ENCODE data around the gene TCF4. TPM values are rescaled to one million over a fixed set of nuclear protein-coding genes. Genes with fewer than 3 reads are reported as not detected.
"Not testable (repeated sequence)": the region's sequence is repeated elsewhere in the genome, so short reads cannot be mapped to it uniquely, and the experiment has no call there.

The TCF4 gene
- total RNA-seq, 2 experiments from 2014 or later: 0.75 to 1.4 TPM

DNA sequence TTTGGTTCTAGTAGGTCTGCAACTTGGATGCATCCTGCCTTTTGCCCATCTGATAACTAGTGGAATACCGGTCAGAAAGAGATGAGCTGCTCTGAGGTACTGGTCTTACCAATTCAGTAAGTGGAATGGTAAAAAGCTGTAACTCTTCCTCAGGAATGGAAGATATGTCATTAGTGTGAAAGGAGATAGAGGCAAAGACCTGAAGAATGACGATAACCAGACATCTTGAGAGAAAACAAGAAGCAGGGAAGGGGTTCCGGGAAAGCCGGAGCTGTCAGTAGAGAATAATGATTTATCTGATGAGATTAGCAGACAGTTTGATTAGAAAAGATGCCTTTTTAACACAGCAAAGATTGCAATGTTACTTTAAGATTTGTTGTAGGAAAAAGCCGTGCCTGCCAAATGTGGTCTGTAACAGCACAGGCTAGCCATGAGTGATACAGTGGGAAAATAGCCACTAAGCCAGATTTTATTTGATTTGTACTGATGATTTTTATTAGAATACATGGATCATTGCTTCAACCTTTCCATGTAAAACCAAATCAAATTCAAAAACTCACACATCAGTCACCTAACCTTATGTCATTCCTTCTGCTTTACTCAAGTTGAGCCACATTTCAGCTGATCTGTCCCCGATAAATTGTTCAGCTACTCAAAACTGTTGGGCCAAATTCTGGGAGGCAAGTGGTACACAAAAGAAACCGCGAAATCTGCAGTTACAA lies 110.0 kb downstream of the TCF4 start:
- ATAC-seq (ENCODE audit: low read depth) (peak; percentile 41), DNase-seq (no peak)
- peaks cover 5% of the 10 kb centered on the region for H3K27me3 Mint-ChIP-seq
- peak overlapping the region; percentile 93 for H3K4me3 Mint-ChIP-seq
- peaks cover 2% of the 10 kb centered on the region for H3K36me3 Mint-ChIP-seq
- peaks cover 1% of the 10 kb centered on the region for H3K9me3 Mint-ChIP-seq
- POLR2A ChIA-PET: interaction anchor here (0.8 kb wide), 1 partner anchor 11 kb away, joined by 3 read pairs; no protein-coding TSS in a partner anchor
- peak overlapping the region; percentile 91 for H3K27ac Mint-ChIP-seq
- H3K4me1 Mint-ChIP-seq: peaks cover 11% of the 10 kb centered on the region

DNA sequence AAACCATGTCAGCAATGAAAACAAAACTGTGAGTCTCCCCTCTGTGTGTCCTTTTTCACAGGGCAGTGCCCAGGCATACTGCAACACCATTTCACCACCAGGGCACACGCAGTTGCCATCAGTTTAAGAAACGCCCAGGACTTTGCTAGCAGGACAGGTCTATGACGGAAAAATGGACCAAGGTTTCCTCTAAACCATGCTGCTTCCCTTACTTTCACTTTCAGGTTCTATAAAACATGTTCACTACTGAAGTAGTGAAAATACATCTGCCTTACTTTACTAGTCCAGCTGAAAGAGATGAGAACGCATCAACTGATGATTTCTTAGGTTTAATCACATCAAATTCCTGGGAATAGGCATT lies 110.5 kb downstream of the TCF4 start:
- DNase-seq (peak; percentile 39), ATAC-seq (ENCODE audit: low read depth) (peak; percentile 96)
- POLR2A ChIA-PET: no interaction called here
- peaks cover 11% of the 10 kb centered on the region for H3K4me1 Mint-ChIP-seq
- H3K36me3 Mint-ChIP-seq: peaks cover 2% of the 10 kb centered on the region
- H3K27me3 Mint-ChIP-seq: peaks cover 5% of the 10 kb centered on the region
- H3K9me3 Mint-ChIP-seq: no peaks in the 10 kb centered on the region
- H3K27ac Mint-ChIP-seq: peak overlapping the region; percentile 91
- H3K4me3 Mint-ChIP-seq: peak overlapping the region; percentile 93

DNA sequence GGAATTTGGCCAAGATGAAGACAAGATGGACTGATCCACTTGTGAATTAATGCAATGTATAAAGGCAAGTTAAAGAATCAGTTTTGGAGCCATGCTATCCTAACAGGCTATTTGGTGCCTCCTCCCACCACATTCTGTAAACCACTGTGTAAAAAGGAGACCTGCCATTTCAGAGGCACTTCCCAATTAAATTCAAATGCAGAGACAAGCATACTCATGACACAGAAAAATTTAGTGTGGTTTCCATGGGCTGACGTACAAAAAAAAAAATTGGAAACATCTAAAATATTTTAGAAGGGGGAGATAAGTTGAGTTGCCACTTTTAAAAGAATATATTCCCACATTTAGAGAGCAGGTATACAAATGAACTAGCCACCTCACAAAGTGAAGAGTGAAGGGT lies 112.1 kb downstream of the TCF4 start:
- Mint-ChIP-seq H3K9me3 (no peaks in the 10 kb centered on the region), H3K27me3 (peaks cover 5% of the 10 kb centered on the region), H3K27ac (no peak overlapping the region), H3K4me1 (peaks cover 11% of the 10 kb centered on the region), H3K36me3 (peaks cover 2% of the 10 kb centered on the region), H3K4me3 (no peak overlapping the region)
- POLR2A ChIA-PET: no interaction called here
- DNase-seq (no peak), ATAC-seq (ENCODE audit: low read depth) (no peak)

GRCh38 chr18:55475467-55475866 lies 112.5 kb downstream of the TCF4 start:
- no peaks in the 10 kb centered on the region for H3K9me3 Mint-ChIP-seq
- peaks cover 2% of the 10 kb centered on the region for H3K36me3 Mint-ChIP-seq
- peaks cover 11% of the 10 kb centered on the region for H3K4me1 Mint-ChIP-seq
- no peak for DNase-seq
- no peak overlapping the region for H3K27ac Mint-ChIP-seq
- peaks cover 5% of the 10 kb centered on the region for H3K27me3 Mint-ChIP-seq
- POLR2A ChIA-PET: no interaction called here
- no peak for ATAC-seq (ENCODE audit: low read depth)
- no peak overlapping the region for H3K4me3 Mint-ChIP-seq

DNA sequence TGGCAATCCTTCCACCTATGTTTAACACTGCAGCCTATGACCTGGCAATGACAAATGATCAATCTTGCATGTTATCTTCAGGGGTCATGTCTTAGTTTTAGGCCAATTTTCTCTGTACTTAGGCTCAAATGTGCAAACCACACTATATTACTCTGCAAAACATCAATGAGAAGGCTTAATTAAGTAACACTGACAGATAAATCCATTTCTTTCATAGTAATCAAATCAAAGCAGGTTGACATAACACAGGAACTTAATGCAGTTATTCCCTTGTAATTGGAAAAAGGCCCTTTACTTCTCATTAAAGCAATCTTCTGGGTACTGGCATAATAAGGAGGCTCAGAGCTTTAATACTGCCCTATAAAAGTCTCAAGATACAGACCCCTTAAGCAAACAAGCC lies 114.4 kb downstream of the TCF4 start:
- Mint-ChIP-seq H3K27me3 (peaks cover 5% of the 10 kb centered on the region), H3K36me3 (peaks cover 2% of the 10 kb centered on the region), H3K27ac (no peak overlapping the region), H3K4me3 (no peak overlapping the region), H3K4me1 (peaks cover 11% of the 10 kb centered on the region), H3K9me3 (no peaks in the 10 kb centered on the region)
- POLR2A ChIA-PET: no interaction called here
- no peak for ATAC-seq (ENCODE audit: low read depth)
- DNase-seq: no peak

GRCh38 chr18:55473058-55473457 lies 114.9 kb downstream of the TCF4 start:
- POLR2A ChIA-PET: no interaction called here
- Mint-ChIP-seq H3K4me3 (no peak overlapping the region), H3K9me3 (no peaks in the 10 kb centered on the region), H3K4me1 (peaks cover 9% of the 10 kb centered on the region), H3K27me3 (peaks cover 5% of the 10 kb centered on the region), H3K27ac (no peak overlapping the region), H3K36me3 (peaks cover 2% of the 10 kb centered on the region)
- ATAC-seq (ENCODE audit: low read depth) (no peak), DNase-seq (no peak)

DNA sequence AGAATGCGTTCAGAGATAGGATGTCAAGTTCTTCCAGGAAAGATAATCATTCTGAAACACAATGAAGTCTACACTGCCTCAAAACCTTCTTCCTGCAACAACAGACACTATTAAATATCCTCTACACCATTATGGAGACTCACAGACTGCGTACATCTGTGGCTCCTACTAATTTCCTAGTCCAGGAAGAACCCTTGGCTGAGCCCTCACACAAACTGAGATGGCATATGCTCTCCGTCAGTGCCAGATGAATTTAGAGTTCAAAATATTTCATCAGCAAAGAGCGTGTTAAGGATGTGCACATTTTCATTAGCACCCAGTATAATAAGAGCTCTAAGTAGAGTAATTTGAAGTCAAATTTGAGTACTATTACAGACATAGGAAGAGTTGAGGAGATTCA lies 117.2 kb downstream of the TCF4 start:
- no peak overlapping the region for H3K27ac Mint-ChIP-seq
- ATAC-seq (ENCODE audit: low read depth) (no peak), DNase-seq (no peak)
- H3K27me3 Mint-ChIP-seq: peaks cover 5% of the 10 kb centered on the region
- no peaks in the 10 kb centered on the region for H3K36me3 Mint-ChIP-seq
- H3K4me1 Mint-ChIP-seq: no peaks in the 10 kb centered on the region
- no peak overlapping the region for H3K4me3 Mint-ChIP-seq
- H3K9me3 Mint-ChIP-seq: no peaks in the 10 kb centered on the region
- POLR2A ChIA-PET: no interaction called here

- DNase-seq; H3K4me3 Mint-ChIP-seq; POLR2A ChIA-PET; H3K4me1 Mint-ChIP-seq; H3K36me3 Mint-ChIP-seq; ATAC-seq (ENCODE audit: low read depth); H3K27me3 Mint-ChIP-seq; H3K9me3 Mint-ChIP-seq; H3K27ac Mint-ChIP-seq: not testable (repeated sequence)
These were observed 118.9 kb downstream of the TCF4 start for GRCh38 chr18:55469134-55469533.

DNA sequence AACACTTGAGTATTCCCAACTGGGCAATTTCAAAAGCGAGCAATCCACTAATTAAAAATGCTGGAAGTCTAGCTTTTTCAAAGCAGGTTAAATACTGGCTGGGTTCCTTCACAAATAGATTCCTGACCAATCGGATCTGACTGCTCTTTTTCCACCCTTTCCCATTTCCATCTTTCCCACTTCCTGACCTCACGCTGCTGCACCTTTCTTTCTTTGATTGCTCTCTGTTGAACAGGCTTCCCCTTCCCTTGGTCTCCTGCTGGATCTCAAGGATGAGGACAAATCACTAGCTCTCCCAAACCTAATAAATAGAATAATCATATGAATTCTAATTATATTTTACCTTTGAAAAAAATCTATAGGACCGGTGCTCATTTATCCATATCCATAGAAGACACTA lies 121.2 kb downstream of the TCF4 start:
- no peaks in the 10 kb centered on the region for H3K4me1 Mint-ChIP-seq
- no peaks in the 10 kb centered on the region for H3K36me3 Mint-ChIP-seq
- no peaks in the 10 kb centered on the region for H3K9me3 Mint-ChIP-seq
- ATAC-seq (ENCODE audit: low read depth) (no peak), DNase-seq (no peak)
- H3K4me3 Mint-ChIP-seq: no peak overlapping the region
- POLR2A ChIA-PET: no interaction called here
- no peak overlapping the region for H3K27ac Mint-ChIP-seq
- peaks cover 2% of the 10 kb centered on the region for H3K27me3 Mint-ChIP-seq

DNA sequence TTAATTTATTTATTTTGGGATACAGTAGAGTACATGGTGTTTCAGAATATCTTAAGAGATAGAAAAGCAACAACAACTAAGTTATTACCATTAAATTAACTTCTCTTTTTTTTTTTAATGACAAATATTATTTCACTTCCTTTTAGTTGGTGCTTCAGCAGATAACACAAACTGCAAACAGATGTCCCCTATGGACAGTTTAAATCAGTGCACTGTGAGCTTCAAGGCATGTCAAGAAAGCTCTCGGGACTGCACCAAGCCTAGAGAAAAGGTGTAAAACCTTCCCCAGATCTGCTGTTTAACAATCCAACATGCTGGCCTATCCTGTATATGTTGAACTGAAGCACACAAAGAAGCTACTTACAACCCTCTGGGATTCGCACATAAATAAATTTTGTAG lies 122.7 kb downstream of the TCF4 start:
- H3K36me3 Mint-ChIP-seq: no peaks in the 10 kb centered on the region
- ATAC-seq (ENCODE audit: low read depth) (no peak), DNase-seq (no peak)
- H3K9me3 Mint-ChIP-seq: no peaks in the 10 kb centered on the region
- no peaks in the 10 kb centered on the region for H3K4me1 Mint-ChIP-seq
- peaks cover 2% of the 10 kb centered on the region for H3K27me3 Mint-ChIP-seq
- no peak overlapping the region for H3K4me3 Mint-ChIP-seq
- H3K27ac Mint-ChIP-seq: no peak overlapping the region
- POLR2A ChIA-PET: no interaction called here

- no peak overlapping the region for H3K27ac Mint-ChIP-seq
- DNase-seq: no peak
- H3K36me3 Mint-ChIP-seq: no peaks in the 10 kb centered on the region
- H3K4me1 Mint-ChIP-seq: no peaks in the 10 kb centered on the region
- H3K27me3 Mint-ChIP-seq: peaks cover 2% of the 10 kb centered on the region
- H3K9me3 Mint-ChIP-seq: no peaks in the 10 kb centered on the region
- ATAC-seq (ENCODE audit: low read depth): no peak
- POLR2A ChIA-PET: no interaction called here
- no peak overlapping the region for H3K4me3 Mint-ChIP-seq
These were observed 123.4 kb downstream of the TCF4 start for GRCh38 chr18:55464581-55464980.

DNA sequence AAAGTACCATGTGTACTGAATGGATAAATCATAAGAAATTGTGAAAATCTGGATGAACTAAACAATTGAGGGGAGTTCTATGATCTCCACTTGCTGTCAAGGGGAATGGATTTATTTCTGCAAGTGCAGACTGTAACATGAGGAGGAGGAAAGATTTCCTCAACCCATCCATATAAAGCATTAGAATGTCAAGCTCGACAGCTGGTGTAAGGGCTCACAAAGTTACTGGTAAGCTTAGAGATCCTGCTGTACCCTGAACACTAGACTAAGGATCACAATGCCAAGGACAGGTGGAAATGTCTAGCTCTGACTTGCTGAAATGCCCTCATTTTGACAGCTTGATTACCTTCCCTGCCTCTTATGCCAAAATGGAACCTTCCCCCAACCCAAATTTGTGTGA lies 125.3 kb downstream of the TCF4 start:
- POLR2A ChIA-PET: interaction anchor here (0.5 kb wide), 1 partner anchor 141 kb away, joined by 4 read pairs; no protein-coding TSS in a partner anchor
- H3K27ac Mint-ChIP-seq: no peak overlapping the region
- H3K36me3 Mint-ChIP-seq: no peaks in the 10 kb centered on the region
- peaks cover 2% of the 10 kb centered on the region for H3K27me3 Mint-ChIP-seq
- no peaks in the 10 kb centered on the region for H3K9me3 Mint-ChIP-seq
- ATAC-seq (ENCODE audit: low read depth) (no peak), DNase-seq (no peak)
- no peak overlapping the region for H3K4me3 Mint-ChIP-seq
- H3K4me1 Mint-ChIP-seq: no peaks in the 10 kb centered on the region

DNA sequence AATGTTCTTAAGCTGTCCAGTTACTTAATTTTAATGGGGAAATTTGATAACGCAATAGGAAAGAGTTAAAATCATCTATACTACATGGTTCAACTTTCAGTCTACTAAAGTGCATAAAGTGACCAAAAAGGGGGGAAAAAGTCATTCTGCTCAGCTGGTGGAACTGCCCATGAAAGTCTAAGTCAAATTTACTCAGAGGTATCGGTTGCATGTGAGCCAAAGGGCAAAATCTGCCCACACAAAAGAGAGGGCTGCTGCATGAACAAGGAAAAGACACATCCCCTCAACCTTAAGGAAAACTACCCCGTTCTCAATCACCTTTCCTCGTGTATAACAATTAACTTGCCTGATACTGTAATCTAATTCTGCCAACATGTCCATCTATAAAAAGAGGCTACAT lies 126.1 kb downstream of the TCF4 start:
- H3K36me3 Mint-ChIP-seq: no peaks in the 10 kb centered on the region
- POLR2A ChIA-PET: no interaction called here
- no peak overlapping the region for H3K27ac Mint-ChIP-seq
- no peak overlapping the region for H3K4me3 Mint-ChIP-seq
- H3K9me3 Mint-ChIP-seq: no peaks in the 10 kb centered on the region
- H3K4me1 Mint-ChIP-seq: no peaks in the 10 kb centered on the region
- no peak for ATAC-seq (ENCODE audit: low read depth)
- peaks cover 2% of the 10 kb centered on the region for H3K27me3 Mint-ChIP-seq
- no peak for DNase-seq

DNA sequence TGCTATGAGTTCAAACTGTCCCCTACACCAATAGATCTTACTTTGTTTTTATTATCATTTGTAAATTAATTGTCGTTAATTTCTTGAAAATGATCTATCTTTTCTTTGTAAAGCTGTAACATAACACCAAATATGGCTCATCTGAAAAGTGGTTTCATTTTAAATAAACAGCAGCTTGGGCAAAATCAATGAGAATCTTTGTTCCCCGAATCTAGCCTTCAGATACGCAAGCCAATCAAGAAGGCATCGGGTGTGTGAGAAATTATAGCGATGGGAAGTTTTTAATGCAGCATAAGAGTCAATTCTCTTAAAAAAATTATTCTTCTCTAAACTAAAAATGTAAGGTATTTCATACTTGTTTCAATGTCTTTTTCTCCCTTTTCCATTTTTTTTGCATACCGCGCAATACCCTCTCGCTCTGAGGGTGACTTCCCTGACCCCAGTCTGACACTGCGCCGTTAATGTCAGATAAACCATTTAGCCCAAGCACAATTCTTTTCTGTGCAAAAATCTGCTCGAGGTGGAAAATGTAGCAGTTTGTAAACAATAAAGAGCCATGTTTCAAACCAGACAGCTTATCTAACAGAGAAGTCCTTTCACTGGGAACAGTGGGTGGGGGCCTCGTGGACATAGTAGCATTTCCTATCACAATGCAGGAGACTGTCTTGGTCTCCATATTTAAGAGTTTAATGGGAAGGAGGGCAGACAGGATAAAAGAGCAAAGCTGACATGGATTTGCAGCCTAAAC lies 129.4 kb downstream of the TCF4 start:
- Mint-ChIP-seq H3K27ac (no peak overlapping the region), H3K9me3 (no peaks in the 10 kb centered on the region), H3K4me1 (no peaks in the 10 kb centered on the region), H3K36me3 (no peaks in the 10 kb centered on the region), H3K27me3 (no peaks in the 10 kb centered on the region), H3K4me3 (no peak overlapping the region)
- ATAC-seq (ENCODE audit: low read depth) (no peak), DNase-seq (no peak)
- POLR2A ChIA-PET: no interaction called here

Data from activated naive CD8-positive, alpha-beta T cell treated with anti-CD3 and anti-CD28 coated beads, Interleukin-2, amount 10 ng/mL, durations not matched to agents 7 days and 5 days (primary cell).